ENCODE data around the gene CPSF4L. TPM values are rescaled to one million over a fixed set of nuclear protein-coding genes. Genes with fewer than 3 reads are reported as not detected.

The CPSF4L gene
- total RNA-seq, 4 donors from 2014 or later, result not detected

- Histone ChIP-seq H3K4me1 (no peaks in the 10 kb centered on the region), H3K9me3 (no peaks in the 10 kb centered on the region), H3K27me3 (no peaks in the 10 kb centered on the region), H3K27ac (no peak overlapping the region), H3K36me3 (peaks cover 0 to 57% (median 0%) of the 10 kb centered on the region in 3 donors), H3K4me3 (no peak overlapping the region)
- no peak for TF ChIP-seq CTCF (IDR thresholded peaks at IDR 0.05)
- WGBS, 2 donors, result 84 to 85% methylated on average over 10 of the region's 10 CpGs
- DNase-seq (ENCODE audit: low spot score in 2 of 2), result no peak
Measured at GRCh38 chr17:73248532-73248931, 13.1 kb downstream of the CPSF4L start.

GRCh38 chr17:73247726-73248125 is 14.0 kb downstream of the CPSF4L start:
- no peak overlapping the region for H3K27ac ChIP-seq
- WGBS, 2 donors, result 82 to 85% methylated on average over 2 of the region's 2 CpGs
- H3K4me3 ChIP-seq, result no peak overlapping the region
- TF ChIP-seq EP300 (IDR thresholded peaks at IDR 0.05) (no peak), POLR2A (IDR thresholded peaks at IDR 0.05) (no peak), CTCF (IDR thresholded peaks at IDR 0.05) (no peak)
- H3K9me3 ChIP-seq, result no peaks in the 10 kb centered on the region
- no peaks in the 10 kb centered on the region for H3K27me3 ChIP-seq
- no peaks in the 10 kb centered on the region for H3K4me1 ChIP-seq
- DNase-seq (ENCODE audit: low spot score in 2 of 2), result no peak
- H3K36me3 ChIP-seq, result peaks cover 0 to 65% (median 0%) of the 10 kb centered on the region in 3 donors

GRCh38 chr17:73240561-73240960 is 21.1 kb downstream of the CPSF4L start:
- no peak for DNase-seq (ENCODE audit: low spot score in 2 of 2)
- no peaks in the 10 kb centered on the region for H3K9me3 ChIP-seq
- TF ChIP-seq EP300 (IDR thresholded peaks at IDR 0.05) (no peak), CTCF (IDR thresholded peaks at IDR 0.05) (no peak), POLR2A (IDR thresholded peaks at IDR 0.05) (no peak)
- no peak overlapping the region for H3K27ac ChIP-seq
- H3K27me3 ChIP-seq, result no peaks in the 10 kb centered on the region
- 69 to 73% methylated on average over 2 of the region's 2 CpGs for WGBS, 2 donors
- H3K4me3 ChIP-seq, result no peak overlapping the region
- peaks cover 0 to 80% (median 0%) of the 10 kb centered on the region in 3 donors for H3K36me3 ChIP-seq
- peaks cover 0 to 28% (median 0%) of the 10 kb centered on the region in 4 donors for H3K4me1 ChIP-seq

GRCh38 chr17:73237714-73238113 is 24.0 kb downstream of the CPSF4L start:
- no peak overlapping the region for H3K4me3 ChIP-seq
- DNase-seq (ENCODE audit: low spot score in 2 of 2), result no peak
- no peak for TF ChIP-seq EP300 (IDR thresholded peaks at IDR 0.05)
- no peak for TF ChIP-seq CTCF (IDR thresholded peaks at IDR 0.05)
- no peak for TF ChIP-seq POLR2A (IDR thresholded peaks at IDR 0.05)
- H3K27me3 ChIP-seq, result no peaks in the 10 kb centered on the region
- peaks cover 0 to 58% (median 0%) of the 10 kb centered on the region in 3 donors for H3K36me3 ChIP-seq
- WGBS, 2 donors, result 72 to 74% methylated on average over 6 of the region's 6 CpGs
- H3K4me1 ChIP-seq, result peaks cover 0 to 40% (median 6%) of the 10 kb centered on the region in 4 donors
- H3K27ac ChIP-seq, result no peak overlapping the region
- H3K9me3 ChIP-seq, result no peaks in the 10 kb centered on the region

GRCh38 chr17:73234736-73235135 is 26.9 kb downstream of the CPSF4L start:
- H3K9me3 ChIP-seq, result no peaks in the 10 kb centered on the region
- H3K4me1 ChIP-seq, result peaks cover 0 to 51% (median 11%) of the 10 kb centered on the region in 4 donors
- H3K27ac ChIP-seq, result no peak overlapping the region
- H3K27me3 ChIP-seq, result no peaks in the 10 kb centered on the region
- WGBS, 2 donors, result 89 to 91% methylated on average over 10 of the region's 10 CpGs
- no peak overlapping the region for H3K4me3 ChIP-seq
- H3K36me3 ChIP-seq, result peaks cover 0 to 33% (median 0%) of the 10 kb centered on the region in 3 donors
- no peak for TF ChIP-seq CTCF (IDR thresholded peaks at IDR 0.05)
- no peak for TF ChIP-seq POLR2A (IDR thresholded peaks at IDR 0.05)
- no peak for TF ChIP-seq EP300 (IDR thresholded peaks at IDR 0.05)
- DNase-seq (ENCODE audit: low spot score in 2 of 2), result no peak

Data from tibial nerve (tissue), 4 donors.